GM13977 (cell line): ENCODE results near the gene UNC5A.

Experiments used
- DNase-seq: peaks from one replicate; pipeline ENCODE4 v3.0.0; 2012; ENCODE audit warnings: low spot score
- CTCF ChIP-seq: IDR thresholded peaks from 2 replicates; pipeline ENCODE4 v1.5.1; 2012; ENCODE audit warnings: mild to moderate bottlenecking, control low read depth; ENCODE audit not compliant: insufficient read depth; ENCODE audit errors: extremely low read depth, missing control alignments
- in situ Hi-C: fragments of 300-500 bp; cut with MboI; formaldehyde crosslinking; loops from one replicate; pipeline ENCODE4 v1.12.0; 2022; ENCODE audit warnings: low sequenced_read_pairs, low pct_unique_long_range_greater_than_20kb, mixed read lengths, inconsistent platforms; ENCODE audit not compliant: unreplicated experiment

The UNC5A gene

GRCh38 chr5:176810687-176811501 is 535 bp downstream of the UNC5A start:
- no peak for TF ChIP-seq CTCF
- no peak for DNase-seq
- in situ Hi-C loops: no loop called here

DNA sequence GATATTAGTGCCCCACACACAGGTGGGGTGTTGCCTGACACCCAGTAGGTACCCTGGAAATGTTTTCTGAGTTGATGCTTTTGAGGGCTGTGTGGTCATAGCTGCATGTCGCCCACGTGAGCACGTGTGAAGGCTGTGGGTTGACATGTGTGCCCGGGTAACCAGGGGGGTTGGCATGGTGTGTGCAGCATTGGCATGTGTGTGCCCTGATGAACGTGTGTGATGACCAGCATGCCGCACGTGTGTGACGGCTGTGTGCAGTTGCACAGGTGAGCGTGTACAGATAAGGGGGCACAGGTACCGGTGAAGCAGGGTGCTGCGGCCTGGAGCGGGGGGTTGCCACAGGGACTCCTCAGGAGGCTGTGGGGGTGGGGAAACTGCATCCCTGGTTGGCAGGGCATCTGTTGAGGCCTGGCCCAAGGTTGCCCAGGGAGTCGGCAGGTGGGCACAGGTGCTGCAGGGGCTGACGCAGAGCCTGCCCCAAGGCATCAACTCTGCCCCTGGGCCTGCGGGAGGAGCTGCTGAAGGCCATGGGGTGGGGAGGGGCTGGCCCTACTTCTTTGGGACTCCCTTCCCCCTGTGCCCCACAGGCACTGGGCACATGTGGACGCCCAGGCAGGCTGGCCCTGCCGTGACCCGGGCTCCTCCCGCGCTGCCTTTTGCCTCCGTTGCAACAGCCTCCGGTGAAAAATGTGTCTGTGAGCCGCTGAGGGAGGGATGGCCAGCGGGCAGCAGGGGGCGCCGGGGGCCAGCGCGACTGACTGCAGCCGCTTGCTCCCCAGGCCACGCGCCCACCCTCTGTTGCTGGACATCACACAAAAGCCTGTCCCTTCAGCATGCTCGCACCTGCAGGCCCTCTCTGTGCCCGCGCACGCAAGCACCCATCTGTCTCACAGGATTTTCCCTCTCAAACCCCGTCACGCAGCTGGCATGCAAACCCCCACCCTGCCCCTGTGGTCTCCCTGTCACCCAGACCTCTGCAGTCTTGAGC is 2.2 kb downstream of the UNC5A start:
- DNase-seq: peak; percentile 72
- in situ Hi-C loops: no loop called here
- TF ChIP-seq CTCF: peak; percentile 68

GRCh38 chr5:176813587-176814312 is 3.4 kb downstream of the UNC5A start:
- no peak for DNase-seq
- in situ Hi-C loops: no loop called here
- no peak for TF ChIP-seq CTCF

DNA sequence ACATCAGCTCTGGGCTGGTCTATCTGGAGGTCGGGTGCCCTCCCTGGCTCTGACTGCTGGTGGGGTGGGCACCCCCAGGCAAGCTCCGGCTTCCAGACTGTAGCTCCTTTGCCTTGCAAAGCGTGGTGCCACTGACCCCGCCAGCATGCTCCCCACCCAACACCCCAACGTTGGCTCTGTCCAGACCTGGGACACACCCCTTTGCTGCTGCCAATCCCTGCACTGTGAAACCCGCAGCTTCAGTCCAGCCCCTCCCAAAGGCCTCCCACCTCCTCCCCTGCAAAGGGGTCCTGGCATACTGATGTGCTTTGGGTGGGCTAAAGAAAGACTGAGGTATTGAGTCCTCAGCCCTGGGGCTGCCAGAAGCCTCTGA is 3.9 kb downstream of the UNC5A start:
- no peak for TF ChIP-seq CTCF
- DNase-seq: no peak
- in situ Hi-C loops: no loop called here

GRCh38 chr5:176814836-176815438 is 4.6 kb downstream of the UNC5A start:
- no peak for TF ChIP-seq CTCF
- no peak for DNase-seq
- in situ Hi-C loops: no loop called here
